ENCODE data around the gene ZNF92.
"Not testable (repeated sequence)": the region's sequence is repeated elsewhere in the genome, so short reads cannot be mapped to it uniquely, and the experiment has no call there.

The ZNF92 gene

GRCh38 chr7:65373608-65374351 is at the start of gene ZNF92:
Gene ZNF92, plus strand, starts transcription at chr7:65373855. Its CDS starts 143 bp downstream, at chr7:65373998.
- peak; percentile 96 for DNase-seq (ENCODE audit: extremely low spot score)
- TF ChIP-seq CTCF (IDR thresholded peaks at IDR 0.05; ENCODE audit: control extremely low read depth, extremely low read depth, low read depth, missing control alignments) = no peak
- ChIA-PET CTCF (interaction anchor here (1.2 to 1.8 kb wide), 3 partner anchors 9 to 66 kb away, joined by 5 to 8 read pairs (median 7); no protein-coding TSS in a partner anchor), POLR2A (interaction anchor here (0.6 to 1.1 kb wide), 7 partner anchors 8 to 367 kb away, joined by 3 to 8 read pairs (median 3); partner anchors contain the start of gene ERV3-1)

GRCh38 chr7:65325793-65326432 is 47.7 kb upstream of the ZNF92 start:
- ChIA-PET CTCF (no interaction called here), POLR2A (no interaction called here)
- DNase-seq (ENCODE audit: extremely low spot score) = no peak
- no peak for TF ChIP-seq CTCF (IDR thresholded peaks at IDR 0.05; ENCODE audit: control extremely low read depth, extremely low read depth, low read depth, missing control alignments)

- ChIA-PET POLR2A (no interaction called here), CTCF (interaction anchor here (1.4 kb wide), 1 partner anchor 31 kb away, joined by 3 read pairs; no protein-coding TSS in a partner anchor)
- no peak for DNase-seq (ENCODE audit: extremely low spot score)
- TF ChIP-seq CTCF (IDR thresholded peaks at IDR 0.05; ENCODE audit: control extremely low read depth, extremely low read depth, low read depth, missing control alignments) = no peak
These were observed 35.3 kb upstream of the ZNF92 start for GRCh38 chr7:65338346-65338745.

GRCh38 chr7:65339257-65339656 is 34.4 kb upstream of the ZNF92 start:
- no peak for DNase-seq (ENCODE audit: extremely low spot score)
- no peak for TF ChIP-seq CTCF (IDR thresholded peaks at IDR 0.05; ENCODE audit: control extremely low read depth, extremely low read depth, low read depth, missing control alignments)
- POLR2A ChIA-PET = no interaction called here
- CTCF ChIA-PET = no interaction called here

GRCh38 chr7:65342723-65343629 is 30.7 kb upstream of the ZNF92 start:
- ChIA-PET POLR2A (no interaction called here), CTCF (no interaction called here)
- DNase-seq (ENCODE audit: extremely low spot score) = no peak
- TF ChIP-seq CTCF (IDR thresholded peaks at IDR 0.05; ENCODE audit: control extremely low read depth, extremely low read depth, low read depth, missing control alignments) = no peak

- DNase-seq (ENCODE audit: extremely low spot score); CTCF ChIA-PET; POLR2A ChIA-PET: not testable (repeated sequence)
These were observed 29.1 kb upstream of the ZNF92 start for GRCh38 chr7:65344541-65344940.

Measured in GM10248 (cell line).